Measurements from ENCODE around the gene BBS2. TPM values are rescaled to one million over a fixed set of nuclear protein-coding genes. Genes with fewer than 3 reads are reported as not detected.

The BBS2 gene
- total and polyA plus RNA-seq, 9 of the 15 experiments (the other 6 are each of a cell fraction or from before 2014, with no cell fraction given), result 4.2 to 22.7 (median 10.2) TPM

DNA sequence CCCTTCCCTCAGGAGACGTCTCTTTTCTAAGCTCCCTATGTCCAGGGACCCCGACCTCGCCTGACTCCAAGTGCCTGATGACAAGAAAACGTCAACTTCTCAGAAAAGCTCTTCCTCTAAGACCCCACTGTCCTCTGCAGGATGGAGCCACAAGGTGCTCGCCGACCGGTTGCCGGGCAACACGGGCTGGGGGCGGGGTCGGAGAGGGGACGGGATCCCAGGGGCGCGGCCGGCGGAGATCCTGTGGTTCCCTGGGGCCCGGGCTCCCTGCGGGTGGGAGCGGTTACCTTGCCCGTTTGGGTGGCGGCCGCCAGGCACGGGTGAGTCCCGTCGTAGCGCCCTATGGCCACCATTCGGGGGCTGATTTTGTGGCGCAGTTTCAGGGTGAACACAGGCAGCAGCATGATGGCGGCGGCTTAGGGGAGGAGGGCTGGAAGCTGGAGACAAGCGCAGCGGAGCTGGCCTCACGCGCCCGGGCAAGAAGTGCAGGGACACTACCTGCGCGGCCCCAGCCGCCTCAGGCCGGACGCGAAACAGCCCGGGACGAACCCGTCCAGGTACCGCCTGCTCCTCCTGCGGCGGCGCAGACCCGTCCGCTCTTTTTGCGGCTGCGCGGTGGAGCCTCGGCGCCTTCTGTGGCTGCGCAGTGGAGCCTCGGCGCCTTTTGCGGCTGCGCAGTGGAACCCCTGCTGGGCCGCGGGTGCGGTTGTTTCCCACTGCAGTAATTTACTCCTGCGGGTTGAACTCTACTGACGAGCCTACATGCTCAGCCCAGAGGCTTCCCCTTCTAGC lies at the start of gene BBS2 (continued):
- TF ChIP-seq HMGN3 (IDR thresholded peaks at IDR 0.05; ENCODE audit: borderline replicate concordance, extremely low read depth, insufficient read length, low read depth, low read length) (no peak), MCM3 (IDR thresholded peaks at IDR 0.05) (no peak), ETV6 (IDR thresholded peaks at IDR 0.05; ENCODE audit: borderline replicate concordance in 1 of 2, low read depth in 2 of 2, low read length in 1 of 2) (no peak), ETV6 (CRISPR knock-in tag; IDR thresholded peaks at IDR 0.05; ENCODE audit: borderline replicate concordance) (no peak), STAG1 (CRISPR knock-in tag; IDR thresholded peaks at IDR 0.05; ENCODE audit: borderline replicate concordance) (no peak), ZKSCAN3 (CRISPR knock-in tag; IDR thresholded peaks at IDR 0.05) (no peak), ZNF282 (CRISPR knock-in tag; IDR thresholded peaks at IDR 0.05) (no peak), MYNN (IDR thresholded peaks at IDR 0.05) (no peak), MYNN (CRISPR knock-in tag; IDR thresholded peaks at IDR 0.05) (no peak), ZC3H11A (IDR thresholded peaks at IDR 0.05; ENCODE audit: low read depth, low read length) (no peak)
- TF ChIP-seq, protein P1, sequence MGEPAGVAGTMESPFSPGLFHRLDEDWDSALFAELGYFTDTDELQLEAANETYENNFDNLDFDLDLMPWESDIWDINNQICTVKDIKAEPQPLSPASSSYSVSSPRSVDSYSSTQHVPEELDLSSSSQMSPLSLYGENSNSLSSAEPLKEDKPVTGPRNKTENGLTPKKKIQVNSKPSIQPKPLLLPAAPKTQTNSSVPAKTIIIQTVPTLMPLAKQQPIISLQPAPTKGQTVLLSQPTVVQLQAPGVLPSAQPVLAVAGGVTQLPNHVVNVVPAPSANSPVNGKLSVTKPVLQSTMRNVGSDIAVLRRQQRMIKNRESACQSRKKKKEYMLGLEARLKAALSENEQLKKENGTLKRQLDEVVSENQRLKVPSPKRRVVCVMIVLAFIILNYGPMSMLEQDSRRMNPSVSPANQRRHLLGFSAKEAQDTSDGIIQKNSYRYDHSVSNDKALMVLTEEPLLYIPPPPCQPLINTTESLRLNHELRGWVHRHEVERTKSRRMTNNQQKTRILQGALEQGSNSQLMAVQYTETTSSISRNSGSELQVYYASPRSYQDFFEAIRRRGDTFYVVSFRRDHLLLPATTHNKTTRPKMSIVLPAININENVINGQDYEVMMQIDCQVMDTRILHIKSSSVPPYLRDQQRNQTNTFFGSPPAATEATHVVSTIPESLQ (CRISPR knock-in tag; IDR thresholded peaks at IDR 0.05), result no peak
- TF ChIP-seq, protein P2, sequence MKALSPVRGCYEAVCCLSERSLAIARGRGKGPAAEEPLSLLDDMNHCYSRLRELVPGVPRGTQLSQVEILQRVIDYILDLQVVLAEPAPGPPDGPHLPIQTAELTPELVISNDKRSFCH (CRISPR knock-in tag; IDR thresholded peaks at IDR 0.05), result no peak
- TF ChIP-seq, protein P2 (tag; IDR thresholded peaks at IDR 0.05), result no peak
- TF ChIP-seq, protein P3, sequence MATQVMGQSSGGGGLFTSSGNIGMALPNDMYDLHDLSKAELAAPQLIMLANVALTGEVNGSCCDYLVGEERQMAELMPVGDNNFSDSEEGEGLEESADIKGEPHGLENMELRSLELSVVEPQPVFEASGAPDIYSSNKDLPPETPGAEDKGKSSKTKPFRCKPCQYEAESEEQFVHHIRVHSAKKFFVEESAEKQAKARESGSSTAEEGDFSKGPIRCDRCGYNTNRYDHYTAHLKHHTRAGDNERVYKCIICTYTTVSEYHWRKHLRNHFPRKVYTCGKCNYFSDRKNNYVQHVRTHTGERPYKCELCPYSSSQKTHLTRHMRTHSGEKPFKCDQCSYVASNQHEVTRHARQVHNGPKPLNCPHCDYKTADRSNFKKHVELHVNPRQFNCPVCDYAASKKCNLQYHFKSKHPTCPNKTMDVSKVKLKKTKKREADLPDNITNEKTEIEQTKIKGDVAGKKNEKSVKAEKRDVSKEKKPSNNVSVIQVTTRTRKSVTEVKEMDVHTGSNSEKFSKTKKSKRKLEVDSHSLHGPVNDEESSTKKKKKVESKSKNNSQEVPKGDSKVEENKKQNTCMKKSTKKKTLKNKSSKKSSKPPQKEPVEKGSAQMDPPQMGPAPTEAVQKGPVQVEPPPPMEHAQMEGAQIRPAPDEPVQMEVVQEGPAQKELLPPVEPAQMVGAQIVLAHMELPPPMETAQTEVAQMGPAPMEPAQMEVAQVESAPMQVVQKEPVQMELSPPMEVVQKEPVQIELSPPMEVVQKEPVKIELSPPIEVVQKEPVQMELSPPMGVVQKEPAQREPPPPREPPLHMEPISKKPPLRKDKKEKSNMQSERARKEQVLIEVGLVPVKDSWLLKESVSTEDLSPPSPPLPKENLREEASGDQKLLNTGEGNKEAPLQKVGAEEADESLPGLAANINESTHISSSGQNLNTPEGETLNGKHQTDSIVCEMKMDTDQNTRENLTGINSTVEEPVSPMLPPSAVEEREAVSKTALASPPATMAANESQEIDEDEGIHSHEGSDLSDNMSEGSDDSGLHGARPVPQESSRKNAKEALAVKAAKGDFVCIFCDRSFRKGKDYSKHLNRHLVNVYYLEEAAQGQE (IDR thresholded peaks at IDR 0.05; ENCODE audit: borderline replicate concordance), result peak; percentile 81
- TF ChIP-seq, protein P3 (CRISPR knock-in tag; IDR thresholded peaks at IDR 0.05; ENCODE audit: low read depth), result no peak; the same call in 1 of the 2 replicates
- TF ChIP-seq, protein P4, sequence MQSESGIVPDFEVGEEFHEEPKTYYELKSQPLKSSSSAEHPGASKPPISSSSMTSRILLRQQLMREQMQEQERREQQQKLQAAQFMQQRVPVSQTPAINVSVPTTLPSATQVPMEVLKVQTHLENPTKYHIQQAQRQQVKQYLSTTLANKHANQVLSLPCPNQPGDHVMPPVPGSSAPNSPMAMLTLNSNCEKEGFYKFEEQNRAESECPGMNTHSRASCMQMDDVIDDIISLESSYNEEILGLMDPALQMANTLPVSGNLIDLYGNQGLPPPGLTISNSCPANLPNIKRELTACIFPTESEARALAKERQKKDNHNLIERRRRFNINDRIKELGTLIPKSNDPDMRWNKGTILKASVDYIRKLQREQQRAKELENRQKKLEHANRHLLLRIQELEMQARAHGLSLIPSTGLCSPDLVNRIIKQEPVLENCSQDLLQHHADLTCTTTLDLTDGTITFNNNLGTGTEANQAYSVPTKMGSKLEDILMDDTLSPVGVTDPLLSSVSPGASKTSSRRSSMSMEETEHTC (IDR thresholded peaks at IDR 0.05), result no peak
- TF ChIP-seq, protein P5, sequence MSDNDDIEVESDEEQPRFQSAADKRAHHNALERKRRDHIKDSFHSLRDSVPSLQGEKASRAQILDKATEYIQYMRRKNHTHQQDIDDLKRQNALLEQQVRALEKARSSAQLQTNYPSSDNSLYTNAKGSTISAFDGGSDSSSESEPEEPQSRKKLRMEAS (CRISPR knock-in tag; IDR thresholded peaks at IDR 0.05), result peak; percentile 57

Measured in K562 (cell line).